Activated gamma-delta T cell treated with anti-CD3 and anti-CD28 coated beads, Interleukin-2, amount 50 U/mL, for 16 hours (primary cell): ENCODE measurements around the gene SLC7A1.

ENCODE experiments used
- DNase-seq: peaks from one replicate; pipeline ENCODE4 v3.0.0-alpha.2; 2020; ENCODE audit warnings: low read depth

SLC7A1 gene

DNA sequence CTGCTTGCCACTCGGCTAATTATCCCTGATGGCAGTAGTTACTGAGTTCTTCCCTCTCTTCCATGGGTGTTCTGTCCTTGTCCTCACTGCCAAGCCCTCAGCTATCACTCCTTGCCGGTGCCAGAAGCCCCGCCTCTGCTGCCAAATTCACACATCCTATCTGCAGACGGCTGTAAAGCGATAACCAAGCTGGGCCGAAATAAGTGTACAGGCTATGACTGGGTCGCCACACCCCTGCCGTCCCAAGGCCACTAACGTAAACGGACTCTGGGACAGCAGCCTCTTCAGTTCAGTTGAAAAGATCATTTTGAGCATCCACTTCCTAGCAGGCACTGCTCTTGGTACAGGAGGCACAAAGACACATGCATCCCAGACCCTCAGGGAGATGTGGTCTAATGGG lies 13.3 kb downstream of the SLC7A1 start:
- DNase-seq: no peak

DNA sequence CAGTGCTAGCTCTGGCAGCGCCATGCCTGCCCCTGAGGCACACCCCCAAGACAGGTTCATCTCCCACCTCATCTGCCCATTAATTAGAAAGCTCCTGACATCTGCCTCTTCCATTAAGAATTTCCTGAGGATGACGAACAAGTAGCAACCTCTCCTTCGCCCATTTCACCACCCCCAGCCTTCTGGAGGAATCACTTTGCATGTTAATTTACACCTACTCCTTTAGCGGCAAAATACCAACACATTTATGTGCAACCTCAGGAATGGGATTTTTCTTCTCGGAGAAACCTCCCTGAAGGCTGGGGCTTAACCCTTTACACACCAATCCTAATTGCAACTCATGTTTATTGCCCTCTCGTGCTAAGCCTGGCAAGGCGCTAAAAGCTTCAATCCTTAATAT lies 13.8 kb downstream of the SLC7A1 start:
- DNase-seq: no peak

DNA sequence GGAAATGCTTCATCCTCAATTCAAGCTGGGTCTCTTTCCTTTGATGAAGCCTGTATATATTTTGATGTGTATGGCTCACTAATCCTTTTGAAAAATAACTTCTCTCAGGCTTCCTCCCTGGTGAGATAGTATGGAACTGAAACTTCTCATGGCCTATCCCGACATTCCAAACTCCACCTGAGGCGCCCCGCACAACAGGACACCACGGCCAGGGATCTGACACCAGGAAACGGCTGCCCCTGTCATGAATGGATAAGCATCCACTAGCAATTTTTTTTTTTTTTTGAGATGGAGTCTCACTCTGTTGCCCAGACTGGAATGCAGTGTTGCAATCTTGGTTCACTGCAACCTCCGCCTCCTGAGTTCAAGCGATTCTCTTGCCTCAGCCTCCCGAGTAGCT lies 16.4 kb downstream of the SLC7A1 start:
- no peak for DNase-seq

DNA sequence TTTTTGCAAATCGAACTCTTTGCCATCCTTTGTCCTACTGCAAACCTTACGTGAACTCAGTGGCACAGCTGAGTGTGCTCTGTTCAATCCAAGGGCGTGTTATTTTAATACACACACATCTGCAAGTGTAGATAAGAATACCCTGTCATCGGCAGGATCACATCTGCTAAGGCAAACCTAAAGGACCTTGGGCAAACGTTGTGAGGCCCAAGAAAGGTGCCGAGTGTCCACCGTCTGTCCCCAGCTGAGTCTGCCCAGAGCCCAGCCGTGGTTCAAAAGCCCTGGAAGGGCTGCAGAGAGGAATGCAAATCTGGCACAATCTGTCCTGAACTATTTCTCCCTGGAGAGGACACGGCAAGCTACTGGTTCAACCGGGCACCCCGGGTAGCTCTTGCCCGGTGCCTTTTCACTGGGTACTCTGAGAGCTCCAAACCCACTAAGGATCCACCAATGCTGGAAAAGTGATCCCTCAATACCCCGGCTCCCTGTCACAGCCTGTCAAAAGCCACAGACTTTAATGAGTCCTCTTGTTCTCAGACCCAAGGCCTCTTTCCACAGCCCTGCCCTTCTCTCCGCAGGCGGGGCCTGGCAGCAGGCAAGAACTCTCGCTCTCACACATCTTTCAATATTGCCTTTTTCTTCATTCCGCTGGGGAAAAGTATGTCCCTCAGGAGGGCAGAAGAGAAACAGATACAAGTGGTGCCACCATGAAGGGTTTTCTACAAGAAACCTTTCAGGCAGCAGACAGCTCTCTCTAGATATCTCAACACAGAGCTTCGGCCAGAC lies 17.0 kb downstream of the SLC7A1 start:
- no peak for DNase-seq

DNA sequence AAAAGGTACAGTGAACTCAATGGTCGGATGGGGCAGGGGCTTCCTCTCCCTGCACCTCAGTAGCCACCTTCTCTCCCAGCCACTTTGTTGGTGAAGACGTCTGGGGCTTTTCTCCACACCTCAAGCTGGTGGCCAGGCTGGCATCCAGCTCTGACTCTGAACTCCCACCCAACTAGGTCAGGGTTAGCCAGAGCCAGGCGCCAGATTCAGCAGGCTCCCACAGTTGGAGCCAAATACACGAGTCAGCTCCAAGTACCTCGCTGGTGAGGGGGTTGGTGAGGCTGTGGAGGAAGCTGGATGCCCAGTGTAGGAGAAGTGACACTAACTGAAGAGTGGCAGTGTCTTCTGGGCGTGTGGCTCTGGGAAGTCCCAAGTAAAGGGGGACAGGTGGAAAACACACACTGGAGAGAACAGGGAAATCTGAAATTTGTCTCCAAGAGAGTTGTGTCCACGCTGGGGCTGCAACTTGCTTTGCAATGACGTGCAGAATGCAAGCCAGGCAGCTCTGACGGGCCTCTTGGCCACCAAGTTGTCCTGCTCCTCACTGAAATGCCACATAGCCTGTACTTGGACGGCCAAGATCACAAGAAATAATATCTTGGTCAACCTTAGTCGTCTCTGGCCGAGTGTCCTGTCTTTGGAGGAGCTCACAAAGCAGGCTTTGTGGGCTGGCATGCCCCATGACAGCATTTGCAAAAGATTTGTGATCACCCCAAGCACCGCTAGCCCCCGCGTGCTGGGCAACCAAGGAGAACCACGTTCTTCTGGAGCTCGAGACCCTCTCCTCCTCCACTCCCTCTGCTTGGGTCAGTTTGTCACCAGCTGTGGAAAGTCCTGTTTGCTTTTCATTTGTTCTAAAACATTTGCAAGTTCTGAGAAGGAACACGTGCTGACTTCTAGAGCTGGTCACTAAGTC lies 18.1 kb downstream of the SLC7A1 start:
- no peak for DNase-seq

DNA sequence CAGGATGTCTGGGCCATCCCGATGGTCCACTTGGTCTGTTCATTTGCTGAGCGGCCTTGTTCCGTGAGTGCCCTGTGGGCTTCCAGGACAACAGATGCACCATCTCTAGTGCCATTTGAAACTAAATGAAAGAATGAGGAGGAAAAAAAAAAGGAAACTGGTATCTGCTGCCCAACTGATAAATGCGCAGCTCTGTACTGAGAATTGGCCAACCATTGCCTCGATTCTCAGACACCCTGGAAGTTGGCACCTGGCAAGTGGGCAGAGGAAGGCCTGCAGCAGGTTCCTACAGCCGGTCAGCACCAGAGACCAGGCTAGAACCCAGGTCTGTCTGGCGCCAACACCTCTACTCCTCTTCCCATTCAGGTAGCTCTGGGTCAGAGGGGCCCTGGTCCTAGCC lies 18.9 kb downstream of the SLC7A1 start:
- DNase-seq: no peak

DNA sequence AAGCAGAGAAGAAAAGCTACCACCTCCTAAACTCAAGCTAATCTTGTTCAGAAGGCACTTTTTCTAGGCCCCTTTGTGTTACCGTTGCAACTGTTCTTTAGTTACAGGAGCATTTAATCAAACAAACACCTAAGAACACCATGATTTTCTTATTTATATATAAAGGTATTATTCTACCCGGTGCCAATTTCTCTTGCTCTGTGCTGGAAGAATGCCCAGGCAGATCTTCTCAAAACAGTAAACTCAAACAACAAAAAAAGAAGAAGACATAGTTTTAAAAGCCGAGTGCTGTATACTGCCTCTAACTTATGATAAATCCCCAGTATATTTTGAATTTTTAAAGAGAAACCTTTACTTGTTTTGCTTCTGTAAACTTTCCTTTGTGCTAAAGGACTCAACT lies 20.4 kb downstream of the SLC7A1 start:
- no peak for DNase-seq

DNA sequence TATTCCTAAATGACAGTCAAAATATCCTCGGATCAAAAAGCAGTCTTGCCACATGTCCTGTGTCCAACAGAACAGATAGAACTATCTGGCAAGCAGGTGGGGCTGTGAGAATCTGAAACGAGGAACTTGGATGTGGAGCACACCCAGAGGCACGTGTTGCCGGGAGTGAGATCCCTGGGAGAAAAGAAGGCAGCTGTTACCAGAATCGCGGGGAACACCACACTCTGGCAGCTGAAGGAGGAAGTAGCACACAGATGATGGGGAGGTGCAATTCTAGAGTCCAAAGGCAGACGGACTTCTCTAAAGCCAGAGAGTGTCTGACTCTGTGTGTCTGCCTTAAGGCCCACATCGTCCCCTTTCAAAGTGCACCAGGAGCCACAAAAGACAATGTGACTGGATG lies 22.3 kb downstream of the SLC7A1 start:
- no peak for DNase-seq

DNA sequence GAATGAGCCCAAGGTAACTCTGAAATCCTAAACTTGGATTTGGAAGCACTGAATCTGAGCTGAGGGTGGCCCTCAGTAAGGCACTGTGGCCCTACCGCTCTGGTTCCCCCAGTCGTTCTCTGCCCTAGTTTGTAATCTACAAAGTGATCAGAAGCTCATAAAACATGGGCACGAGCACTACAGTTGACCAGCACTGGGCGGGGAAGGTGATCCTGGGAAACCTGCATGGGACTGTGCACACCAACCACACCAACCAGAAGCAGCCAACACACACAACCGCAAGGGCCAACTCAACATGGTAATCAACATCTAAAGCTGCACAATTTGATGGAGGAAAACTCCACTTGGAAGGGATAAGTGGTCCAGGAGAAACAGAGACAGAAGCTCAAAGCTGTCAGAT lies 22.9 kb downstream of the SLC7A1 start:
- DNase-seq: no peak

DNA sequence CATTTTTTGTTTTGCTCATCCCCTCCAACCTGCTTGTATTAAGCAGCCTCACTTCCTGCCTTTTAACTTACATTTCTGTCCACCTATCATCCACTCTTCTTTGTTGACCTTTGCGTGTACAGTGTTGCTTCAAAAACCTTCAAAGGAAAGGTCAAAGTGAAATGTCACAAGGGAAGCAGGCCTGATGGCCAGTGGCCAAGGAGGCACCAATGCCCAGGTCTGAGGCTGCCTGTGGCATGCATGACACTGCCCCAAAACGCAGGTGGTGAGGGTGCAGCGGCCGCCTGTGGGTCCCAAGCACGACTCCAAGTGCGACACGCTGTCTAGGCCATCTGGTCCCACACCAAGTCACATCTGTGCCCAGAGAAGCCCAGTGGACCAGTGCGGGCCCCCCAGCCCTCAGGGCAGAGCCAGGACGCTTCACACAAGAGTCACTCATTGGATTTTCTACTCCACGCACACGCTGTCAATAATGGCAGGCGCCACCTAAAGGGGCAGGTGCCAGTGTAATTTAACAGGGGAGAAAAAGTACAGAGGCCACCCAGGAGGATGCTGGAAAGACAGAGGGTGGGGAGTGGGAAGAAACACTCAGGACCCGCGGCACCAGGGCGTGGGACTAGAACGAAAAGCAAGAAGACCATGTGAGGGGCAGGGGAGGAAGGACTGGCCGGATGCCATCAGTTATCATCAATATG lies 23.5 kb downstream of the SLC7A1 start:
- DNase-seq: no peak

DNA sequence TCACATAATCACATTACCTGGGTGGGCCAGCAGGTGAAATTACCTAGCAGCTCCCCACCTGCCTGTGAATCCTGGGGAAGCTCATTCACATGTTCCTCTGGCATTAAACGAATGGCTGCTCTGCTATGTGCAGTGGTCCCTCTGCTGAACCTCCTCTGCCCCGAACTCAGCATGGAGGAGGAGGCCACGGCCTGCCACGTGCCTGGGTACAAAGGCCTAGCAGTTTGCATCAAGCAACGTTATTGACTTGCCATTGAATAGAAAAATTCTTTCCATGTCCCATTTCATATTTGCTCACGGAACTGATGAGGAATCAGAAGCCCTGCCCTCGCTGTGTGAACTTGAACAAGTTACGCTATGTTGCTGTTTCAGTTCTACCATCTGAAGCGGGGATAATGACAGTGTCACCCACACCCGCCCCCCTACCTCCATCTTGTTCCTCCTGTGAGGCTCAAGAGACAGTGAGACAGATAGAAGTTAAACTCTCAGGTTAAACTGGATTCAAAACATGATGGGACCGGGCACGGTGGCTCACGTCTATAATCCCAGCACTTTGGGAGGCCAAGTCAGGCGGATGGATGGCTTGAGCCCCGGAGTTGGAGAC lies 25.3 kb downstream of the SLC7A1 start:
- DNase-seq: no peak

DNA sequence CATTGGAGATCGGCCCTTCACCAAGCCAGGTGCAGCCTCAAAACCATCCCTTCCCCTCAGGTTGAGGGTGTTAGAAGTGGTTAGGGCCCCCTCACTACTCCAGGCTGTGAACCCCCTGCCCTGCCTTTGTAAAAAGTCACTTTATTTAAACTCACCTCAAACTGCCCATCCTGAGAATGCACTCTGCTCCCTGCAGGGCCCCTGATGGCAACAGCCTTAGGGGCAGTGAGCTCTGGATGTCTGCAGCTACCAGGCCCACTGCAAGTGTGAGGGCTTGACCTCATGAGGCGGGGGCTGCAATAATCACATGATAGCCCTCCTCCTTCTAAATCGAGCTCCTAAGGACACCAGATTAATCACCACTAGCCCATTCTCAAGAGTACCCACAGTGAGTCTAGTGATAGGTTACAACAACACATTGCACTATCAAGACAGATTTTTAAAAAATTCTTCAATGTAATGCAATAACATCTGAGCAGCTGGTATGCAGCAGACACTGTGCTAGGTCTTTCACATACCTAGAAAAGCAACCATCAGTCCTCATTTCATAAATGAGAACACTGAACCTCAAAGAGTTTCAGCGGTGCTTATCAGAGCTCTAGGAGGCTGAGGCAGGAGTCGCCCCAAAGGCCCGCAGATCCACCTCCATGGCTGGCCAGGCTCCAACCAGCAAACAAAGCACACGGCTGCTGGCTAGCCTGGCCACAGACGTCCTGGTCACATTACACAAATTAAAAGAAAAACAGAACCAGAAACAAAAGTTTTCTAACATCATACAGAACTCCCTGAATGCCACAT lies 26.0 kb downstream of the SLC7A1 start:
- DNase-seq: no peak

DNA sequence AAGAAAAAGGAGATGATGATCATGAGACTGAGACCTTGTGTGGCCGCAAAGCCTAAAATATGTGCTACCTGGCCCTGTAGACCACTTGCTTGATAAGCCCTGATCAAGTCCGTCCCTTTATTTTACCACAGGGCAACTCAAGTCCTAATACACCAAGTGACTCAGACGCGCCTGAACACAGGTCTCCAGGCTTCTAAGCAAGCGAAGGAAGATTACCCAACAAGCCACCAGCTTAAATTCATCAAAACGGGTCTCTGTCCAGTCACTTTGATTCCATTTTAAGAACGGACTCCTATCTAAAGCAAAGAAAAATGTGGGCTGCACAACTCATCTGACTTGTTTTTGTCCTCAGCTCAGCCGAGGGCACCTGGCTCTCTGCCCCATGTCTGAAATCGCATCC lies 26.8 kb downstream of the SLC7A1 start:
- DNase-seq: no peak

DNA sequence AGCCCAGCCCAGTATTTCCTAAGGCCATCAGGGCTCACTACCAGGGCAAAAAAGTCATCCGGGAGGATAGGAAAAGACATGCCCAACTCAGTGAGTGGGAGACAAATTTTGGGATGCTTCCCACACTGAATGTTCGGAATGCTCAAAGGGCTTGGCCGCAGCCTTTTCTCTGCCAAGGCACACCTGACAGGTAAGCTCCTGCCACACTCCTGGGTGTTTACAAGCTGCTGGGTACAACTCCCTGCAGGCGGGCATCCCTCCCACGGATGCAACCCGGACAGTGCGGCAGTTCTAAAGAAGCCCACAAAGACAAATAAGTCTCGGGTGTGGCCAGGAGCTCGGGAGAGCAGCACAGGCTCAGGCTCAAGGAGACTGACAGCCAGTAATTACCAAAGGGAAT lies 28.1 kb downstream of the SLC7A1 start:
- no peak for DNase-seq

DNA sequence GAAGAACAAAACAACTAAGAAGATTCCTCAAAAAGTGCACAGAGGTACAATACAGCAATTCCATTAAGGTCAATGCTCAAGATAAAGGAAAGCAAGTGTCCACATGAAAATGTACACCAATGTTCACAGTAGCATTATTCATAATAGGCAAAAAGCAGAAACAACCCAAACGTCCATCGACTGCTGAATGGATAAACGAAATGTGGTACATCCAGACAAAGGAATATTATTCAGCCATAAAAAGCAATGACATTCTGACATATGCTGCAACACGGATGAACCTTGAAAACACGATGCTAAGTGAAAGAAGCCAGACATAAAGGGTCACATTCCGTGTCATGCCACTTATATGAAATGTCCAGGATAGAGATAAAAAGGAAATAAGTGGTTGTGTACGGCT lies 29.3 kb downstream of the SLC7A1 start:
- no peak for DNase-seq

DNA sequence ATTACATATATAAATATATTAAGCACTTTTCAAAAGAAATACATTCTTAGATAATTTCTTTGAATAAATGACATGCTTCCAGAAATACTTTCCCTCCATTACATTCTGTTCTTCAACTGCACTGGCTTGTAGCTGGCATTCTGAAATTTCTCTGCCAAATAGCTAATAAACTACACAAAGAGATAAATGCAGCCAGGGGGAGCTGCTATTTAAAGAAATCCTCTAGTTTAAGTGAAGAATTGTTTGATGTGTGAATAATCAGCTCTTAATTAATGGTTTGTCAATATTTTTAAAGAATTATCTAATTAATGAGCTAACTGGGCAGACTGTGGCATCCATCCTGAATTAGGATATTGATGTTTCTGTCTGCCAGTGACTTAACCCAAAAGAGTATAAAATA lies 30.7 kb downstream of the SLC7A1 start:
- no peak for DNase-seq

DNA sequence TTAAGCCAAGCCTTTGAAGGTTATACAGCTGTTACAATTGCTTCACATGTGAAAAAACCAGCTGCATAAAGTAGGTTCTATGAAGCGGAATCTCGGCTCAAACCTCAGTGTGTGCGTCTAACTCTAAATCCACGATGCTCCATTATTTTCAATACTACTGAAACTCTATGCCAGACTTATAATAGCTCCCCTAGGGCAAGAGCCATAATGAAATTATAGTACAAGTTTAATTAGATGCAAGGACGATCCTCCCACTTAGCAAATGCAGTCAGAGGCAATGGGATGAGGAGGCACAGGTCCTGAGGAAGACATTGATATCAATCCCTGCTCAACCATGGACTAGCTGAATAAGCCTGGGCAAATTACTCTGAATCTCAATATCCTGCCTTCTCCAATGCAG lies 31.1 kb downstream of the SLC7A1 start:
- no peak for DNase-seq

DNA sequence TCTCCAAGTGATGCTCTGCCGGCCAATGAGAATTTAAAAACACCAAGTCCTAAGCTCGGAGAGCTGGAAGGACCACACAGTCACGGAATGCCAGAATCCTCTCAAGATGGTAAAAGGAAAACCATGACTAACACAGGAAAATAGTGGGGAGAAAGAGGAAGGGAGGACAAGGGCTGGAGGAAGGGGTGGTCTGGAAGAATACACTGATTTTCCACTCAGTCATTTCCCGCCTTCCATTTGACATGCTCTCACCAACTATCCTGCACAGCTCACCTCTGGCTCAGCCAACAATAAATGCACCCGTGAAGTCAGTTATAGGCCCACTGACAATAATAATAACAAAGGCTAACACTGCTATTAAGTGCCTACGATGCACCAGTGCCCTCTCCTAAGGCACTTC lies 31.5 kb downstream of the SLC7A1 start:
- no peak for DNase-seq

DNA sequence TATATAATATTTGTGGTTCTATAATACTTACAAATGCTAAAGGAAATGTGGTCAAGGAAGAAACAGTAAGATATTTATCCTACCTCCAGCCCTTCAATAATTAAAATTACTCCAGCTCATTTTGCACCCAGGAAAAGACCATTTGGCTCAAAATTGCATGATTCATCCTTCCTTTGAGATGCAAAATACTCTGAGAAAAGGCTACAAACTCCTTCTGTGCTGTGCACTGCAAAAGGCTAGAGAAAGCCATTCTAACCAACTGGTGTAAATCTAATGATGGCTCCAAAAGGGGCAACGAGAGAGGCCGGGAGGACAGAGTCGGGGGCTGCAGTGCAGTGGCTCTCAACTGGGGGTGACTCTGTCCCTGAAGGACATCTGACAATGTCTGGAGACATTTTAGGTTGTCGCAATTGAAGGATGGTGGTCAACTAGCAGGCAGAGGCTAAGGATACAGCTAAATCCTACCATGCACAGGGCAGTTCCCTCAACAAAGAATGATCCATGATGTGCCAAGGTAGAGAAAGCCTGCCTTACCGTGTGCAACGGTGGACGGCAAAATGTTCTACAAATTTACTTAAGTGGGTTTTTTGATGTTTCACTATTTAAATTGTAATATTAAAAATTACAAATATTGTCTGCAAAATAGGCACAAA lies 32.6 kb downstream of the SLC7A1 start:
- no peak for DNase-seq

DNA sequence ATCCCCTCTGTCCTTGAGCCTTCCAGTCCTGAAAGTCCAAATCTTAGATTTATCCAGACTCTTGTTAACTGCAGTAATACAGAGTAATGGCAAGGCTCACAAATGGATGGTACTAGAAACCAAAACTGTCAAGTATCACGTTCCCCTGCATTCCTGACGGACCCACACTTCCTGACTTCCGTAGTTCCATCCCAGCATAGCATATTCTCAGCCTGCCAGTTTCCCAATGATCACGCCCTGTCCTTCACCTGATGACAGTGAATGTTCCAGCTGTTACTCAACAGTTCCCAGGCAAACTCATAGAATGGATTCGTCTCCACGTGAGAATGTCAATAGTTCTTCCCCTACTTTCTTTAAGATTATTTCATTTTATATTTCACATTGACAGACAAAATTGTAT lies 33.6 kb downstream of the SLC7A1 start:
- DNase-seq: no peak

DNA sequence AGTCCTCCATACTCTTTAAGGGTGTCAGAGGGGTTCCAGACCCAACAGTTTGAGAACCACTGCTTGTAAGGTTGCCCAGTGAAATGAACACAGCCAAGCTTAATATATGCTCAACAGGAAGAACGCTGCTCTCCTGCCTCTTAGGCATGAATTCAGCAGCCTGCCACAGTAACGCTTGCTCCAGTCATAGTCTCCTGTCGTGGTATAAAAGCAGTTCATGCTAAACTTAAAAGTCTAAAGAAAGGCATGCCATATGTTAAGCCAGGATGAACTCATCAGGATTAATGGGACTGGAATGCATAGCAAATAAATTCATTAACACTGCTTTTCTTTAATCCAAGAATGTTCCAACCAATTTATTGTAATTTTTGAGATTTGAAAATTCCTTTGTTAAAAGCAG lies 38.7 kb downstream of the SLC7A1 start:
- DNase-seq: no peak
